Left ventricle myocardium inferior (tissue), 1 donor: ENCODE results near the gene NPEPPS. TPM values are rescaled to one million over a fixed set of nuclear protein-coding genes. Genes with fewer than 3 reads are reported as not detected.

Experiments
- DNase-seq: peaks from one replicate; pipeline ENCODE4 v3.0.0-alpha.2; 2020
- H3K27ac ChIP-seq: fragments of 200-600 bp; replicated peaks from 2 replicates; pipeline ENCODE4 v1.8.0; 2021
- H3K27me3 ChIP-seq: fragments of 200-600 bp; 2 replicates; pipeline ENCODE4 v1.8.0; 2021; ENCODE audit warnings: low read depth
- H3K36me3 ChIP-seq: fragments of 200-600 bp; 2 replicates; pipeline ENCODE4 v1.8.0; 2021
- H3K4me1 ChIP-seq: fragments of 200-600 bp; 2 replicates; pipeline ENCODE4 v1.8.0; 2021
- H3K4me3 ChIP-seq: fragments of 200-600 bp; 2 replicates; pipeline ENCODE4 v1.8.0; 2021; ENCODE audit warnings: mild to moderate bottlenecking, moderate library complexity
- H3K9me3 ChIP-seq: fragments of 200-600 bp; replicated peaks from 2 replicates; pipeline ENCODE4 v1.8.0; 2021
- CTCF ChIP-seq: fragments of 200-600 bp; IDR thresholded peaks from 2 replicates; pipeline ENCODE4 v1.8.0; 2021; ENCODE audit warnings: antibody characterized with exemption, mild to moderate bottlenecking, borderline replicate concordance
- intact Hi-C: fragments of 100-400 bp; cut with micrococcal nuclease; formaldehyde crosslinking; loops from one replicate; pipeline ENCODE4 v1.11.0; 2022
- total RNA-seq: library from RNA; stranded (reverse); fragmentation: NEBNext Ultra II Directional; extraction: Animal tissue kit (Norgen Biotek cat#: 25700); gene quantifications from one replicate; pipeline ENCODE4 v1.2.1, GENCODE V29; 2021
- donor health status: DM: no; HTN: yes; CAD: no; lungs with severe emphysema.

NPEPPS gene
- total RNA-seq, 1 donor from 2014 or later: 72.1 TPM

DNA sequence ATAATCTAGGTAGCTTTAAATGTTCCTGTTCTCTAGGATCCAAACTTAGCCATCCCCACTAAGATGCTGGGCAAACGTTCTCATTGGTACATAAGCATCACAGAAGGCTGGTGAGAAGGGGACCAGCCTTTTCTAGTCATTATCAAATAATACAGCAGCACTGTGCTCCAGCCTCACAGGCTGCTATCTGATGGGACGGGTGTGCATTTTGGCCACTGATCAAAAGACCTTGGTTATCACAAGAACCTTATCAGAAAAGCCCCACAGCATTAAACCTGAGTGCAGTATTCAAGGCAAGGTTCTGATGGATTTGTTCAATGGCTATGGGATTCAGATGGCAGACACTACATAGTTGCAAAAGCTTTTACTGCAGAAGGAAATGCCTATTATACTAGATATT, 99.7 kb downstream of the NPEPPS start:
- Histone ChIP-seq H3K27ac (no peak overlapping the region), H3K4me3 (no peak overlapping the region), H3K27me3 (no peaks in the 10 kb centered on the region), H3K9me3 (no peaks in the 10 kb centered on the region), H3K4me1 (peaks cover 7% of the 10 kb centered on the region), H3K36me3 (peaks cover 5% of the 10 kb centered on the region)
- DNase-seq: no peak
- intact Hi-C loops: no loop called here
- TF ChIP-seq CTCF: no peak

GRCh38 chr17:47632991-47633390, 102.1 kb downstream of the NPEPPS start:
- Histone ChIP-seq H3K4me1 (peaks cover 7% of the 10 kb centered on the region), H3K4me3 (no peak overlapping the region), H3K27me3 (no peaks in the 10 kb centered on the region), H3K36me3 (peaks cover 5% of the 10 kb centered on the region), H3K9me3 (no peaks in the 10 kb centered on the region), H3K27ac (no peak overlapping the region)
- TF ChIP-seq CTCF: no peak
- DNase-seq: no peak
- intact Hi-C loops: no loop called here

GRCh38 chr17:47633996-47634395, 103.1 kb downstream of the NPEPPS start:
- peaks cover 5% of the 10 kb centered on the region for H3K36me3 ChIP-seq
- intact Hi-C loops: no loop called here

DNA sequence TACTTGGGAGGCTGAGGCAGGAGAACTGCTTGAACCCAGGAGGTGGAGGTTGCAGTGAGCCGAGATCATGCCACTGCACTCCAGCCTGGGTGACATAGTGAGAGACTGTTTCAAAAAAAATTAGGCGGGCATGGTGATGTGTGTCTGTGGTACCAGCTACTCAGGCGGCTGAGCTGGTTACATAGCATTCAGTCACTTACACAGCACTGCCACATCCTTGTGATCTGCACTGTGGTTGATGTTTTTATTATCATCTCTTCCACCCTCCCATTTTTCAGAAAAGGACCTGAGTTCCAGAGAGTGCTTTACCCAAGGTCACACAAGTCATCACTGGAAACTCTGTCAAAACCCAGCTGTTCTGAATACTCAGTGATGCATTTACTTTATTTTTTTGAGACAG, 104.0 kb downstream of the NPEPPS start:
- no peak for DNase-seq
- Histone ChIP-seq H3K27ac (no peak overlapping the region), H3K4me1 (peaks cover 5% of the 10 kb centered on the region), H3K9me3 (no peaks in the 10 kb centered on the region), H3K27me3 (no peaks in the 10 kb centered on the region), H3K4me3 (no peak overlapping the region), H3K36me3 (peaks cover 5% of the 10 kb centered on the region)
- TF ChIP-seq CTCF: no peak
- intact Hi-C loops: no loop called here

More at GRCh38 chr17:47633996-47634395, 103.1 kb downstream of the NPEPPS start:
- H3K27me3 ChIP-seq: no peaks in the 10 kb centered on the region
- H3K9me3 ChIP-seq: no peaks in the 10 kb centered on the region
- no peak for DNase-seq
- H3K27ac ChIP-seq: no peak overlapping the region
- H3K4me3 ChIP-seq: no peak overlapping the region
- no peak for TF ChIP-seq CTCF
- peaks cover 7% of the 10 kb centered on the region for H3K4me1 ChIP-seq

DNA sequence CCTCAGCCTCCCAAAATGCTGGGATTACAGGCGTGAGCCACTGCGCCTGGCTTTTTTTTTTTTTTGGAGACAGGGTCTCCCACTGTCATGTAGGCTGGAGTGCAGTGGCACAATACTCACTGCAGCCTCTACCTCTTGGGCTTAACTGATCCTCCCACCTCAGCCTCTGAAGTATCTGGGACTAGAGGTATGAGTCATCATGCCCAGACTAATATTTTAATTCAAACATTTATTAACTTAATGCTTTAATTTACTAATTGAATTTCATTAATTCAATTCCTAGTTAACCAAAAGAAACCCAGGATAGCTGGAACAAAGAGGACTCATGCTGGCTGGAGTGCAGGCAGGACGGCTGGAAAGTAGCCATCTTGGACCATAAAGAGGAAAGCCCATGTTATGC, 104.8 kb downstream of the NPEPPS start:
- intact Hi-C loops: no loop called here
- H3K4me3 ChIP-seq: no peak overlapping the region
- no peaks in the 10 kb centered on the region for H3K27me3 ChIP-seq
- peaks cover 5% of the 10 kb centered on the region for H3K36me3 ChIP-seq
- no peak for TF ChIP-seq CTCF
- H3K4me1 ChIP-seq: no peaks in the 10 kb centered on the region
- DNase-seq: no peak
- no peak overlapping the region for H3K27ac ChIP-seq
- no peaks in the 10 kb centered on the region for H3K9me3 ChIP-seq
